GM12878 (cell line): ENCODE data around the gene ZNF616. TPM values are rescaled to one million over a fixed set of nuclear protein-coding genes. Genes with fewer than 3 reads are reported as not detected.

Experiments used
- ATAC-seq: fragments of 200-7000 bp; cut with Tn5 transposase; 3 replicates; pipeline ENCODE4 v1.9.1; 2020; ENCODE audit warnings: mild to moderate bottlenecking, moderate library complexity
- BruUV-seq: library from RNA; stranded (reverse); fragments of 400-500 nt; replicated peaks from 2 replicates; lab custom pipeline; 2021; lab: Mats Ljungman, UMichigan
- CTCF ChIA-PET: fragments of 300-600 bp; sonication (Branson Sonifier 250); formaldehyde crosslinking; extraction: SDS; loops from one replicate; lab custom pipeline; 2021; ENCODE audit warnings: inconsistent platforms; lab: Yijun Ruan, JAX
- POLR2A ChIA-PET: fragments of 350-600 bp; formaldehyde crosslinking; extraction: SDS; loops from one replicate; lab custom pipeline; 2021; ENCODE audit warnings: inconsistent platforms; lab: Charles Lee
- RAD21 ChIA-PET: fragments of 300-600 bp; sonication (Branson Sonifier 250); formaldehyde crosslinking; loops from one replicate; lab custom pipeline; 2023; ENCODE audit warnings: antibody characterized with exemption; ENCODE audit not compliant: unreplicated experiment; lab: Charles Lee
- SMC1A ChIA-PET: fragments of 300-600 bp; sonication (Branson Sonifier 250); formaldehyde crosslinking; loops from one replicate; lab custom pipeline; 2023; ENCODE audit not compliant: unreplicated experiment, uncharacterized antibody; lab: Charles Lee
- DNase-seq: peaks from one replicate; pipeline ENCODE4 v3.0.0-alpha.2; 2011; ENCODE audit warnings: low read depth, low spot score
- FAIRE-seq: peaks from 3 replicates; lab custom pipeline; 2011; peaks lifted over from hg19 to GRCh38; lab: Jason Lieb, UNC
- H2AFZ ChIP-seq: 2 replicates; pipeline ENCODE4 v1.6.0; 2011; ENCODE audit warnings: low read depth, low read length, control low read depth; ENCODE audit not compliant: control insufficient read depth
- H3K27ac ChIP-seq: 2 replicates; pipeline ENCODE4 v1.5.1; 2011; ENCODE audit warnings: control low read depth; ENCODE audit not compliant: control insufficient read depth, insufficient read depth
- H3K27me3 ChIP-seq, 2 experiments: replicated peaks in 1 of 2; 2 replicates each; pipeline versions ENCODE4 v1.6.0 to v1.6.1; 2011; ENCODE audit warnings: low read length in 1 of 2; ENCODE audit not compliant: control insufficient read depth in 2 of 2, insufficient read depth in 2 of 2
- H3K36me3 ChIP-seq, 2 experiments: 2 replicates each; pipeline ENCODE4 v1.5.1; 2011; ENCODE audit warnings: low read length in 1 of 2; ENCODE audit not compliant: control insufficient read depth in 2 of 2, insufficient read depth in 2 of 2
- H3K4me1 ChIP-seq: 2 replicates; pipeline ENCODE4 v1.6.1; 2011; ENCODE audit warnings: mild to moderate bottlenecking, low read length, moderate library complexity, mixed read lengths; ENCODE audit not compliant: control insufficient read depth, insufficient read depth
- H3K4me2 ChIP-seq: 2 replicates; pipeline ENCODE4 v1.6.0; 2011; ENCODE audit warnings: control low read depth; ENCODE audit not compliant: control insufficient read depth, insufficient read depth
- H3K4me3 ChIP-seq: fragments of 200-600 bp; sonication (generic); 2 replicates; pipeline ENCODE4 v1.5.1; 2016
- H3K79me2 ChIP-seq: 2 replicates; pipeline ENCODE4 v1.6.0; 2011; ENCODE audit warnings: low read length; ENCODE audit not compliant: control insufficient read depth, insufficient read depth
- H3K9ac ChIP-seq: 2 replicates; pipeline ENCODE4 v1.8.0; 2011; ENCODE audit warnings: low read length, control low read depth, mixed read lengths; ENCODE audit not compliant: control insufficient read depth, insufficient read depth
- H3K9me3 ChIP-seq: replicated peaks from 3 replicates; pipeline ENCODE4 v1.5.1; 2011; ENCODE audit warnings: mild to moderate bottlenecking, low read length; ENCODE audit not compliant: control insufficient read depth, insufficient read depth
- H4K20me1 ChIP-seq: 2 replicates; pipeline ENCODE4 v1.6.0; 2011; ENCODE audit not compliant: control insufficient read depth, insufficient read depth
- CREB1 ChIP-seq: IDR thresholded peaks from 2 replicates; pipeline ENCODE4 v1.6.1; 2012; ENCODE audit warnings: low read depth, mild to moderate bottlenecking, inconsistent platforms
- DPF2 ChIP-seq: fragments of 450-650 bp; IDR thresholded peaks from 2 replicates; pipeline ENCODE4 v1.6.1; 2017; ENCODE audit warnings: mild to moderate bottlenecking
- EGR1 ChIP-seq, 2 experiments: IDR thresholded peaks; 1 replicate in 1 of 2; 2 replicates in 1 of 2; pipeline ENCODE4 v1.6.1; 2011 to 2012; ENCODE audit warnings: low read depth in 2 of 2, low read length in 2 of 2, borderline replicate concordance in 1 of 2, mild to moderate bottlenecking in 1 of 2, moderate library complexity in 1 of 2
- ESRRA ChIP-seq: IDR thresholded peaks from 2 replicates; pipeline ENCODE4 v1.6.1; 2012; ENCODE audit warnings: mild to moderate bottlenecking, low read length, improper control_type of control experiment
- ETV6 ChIP-seq, 2 experiments: fragments of 450-650 bp in 1 of 2; IDR thresholded peaks in 1 of 2; conservative IDR thresholded peaks in 1 of 2; 2 replicates each; pipeline ENCODE4 v1.6.1; 2014; ENCODE audit warnings: antibody characterized with exemption in 1 of 2, borderline replicate concordance in 1 of 2, low read depth in 1 of 2, mild to moderate bottlenecking in 1 of 2, moderate library complexity in 1 of 2
- HCFC1 ChIP-seq: fragments of 150-350 bp; IDR thresholded peaks from 2 replicates; pipeline ENCODE4 v1.6.1; 2014; ENCODE audit warnings: low read length
- IRF4 ChIP-seq: IDR thresholded peaks from 2 replicates; pipeline ENCODE4 v1.6.1; 2011; ENCODE audit warnings: low read depth, low read length
- PKNOX1 ChIP-seq: fragments of 450-650 bp; IDR thresholded peaks from 2 replicates; pipeline ENCODE4 v1.6.1; 2016; ENCODE audit warnings: mild to moderate bottlenecking
- RBBP5 ChIP-seq: fragments of 200-600 bp; sonication (generic); conservative IDR thresholded peaks from 2 replicates; pipeline ENCODE4 v1.6.1; 2016
- YBX1 ChIP-seq: fragments of 450-650 bp; IDR thresholded peaks from 2 replicates; pipeline ENCODE4 v1.6.1; 2016; ENCODE audit warnings: antibody characterized with exemption
- ZNF274 ChIP-seq: IDR thresholded peaks from one replicate; pipeline ENCODE4 v1.8.0; 2011; ENCODE audit not compliant: insufficient read length, insufficient read depth
- WGBS: methylation state at CpG from one replicate; pipeline ENCODE4 v1.1.6; 2016; ENCODE audit warnings: low lambda C conversion rate; ENCODE audit not compliant: insufficient replicate concordance, insufficient coverage; ENCODE audit errors: missing lambda C conversion rate; 5-methylcytosine and 5-hydroxymethylcytosine counted together
- in situ Hi-C: fragments of 300-500 bp; cut with MboI; formaldehyde crosslinking; loops from 9 replicates; pipeline ENCODE4 v1.14.3; 2018; ENCODE audit warnings: mixed read lengths
- intact Hi-C: fragments of 100-400 bp; cut with micrococcal nuclease; formaldehyde crosslinking; loops from one replicate; pipeline ENCODE4 v1.14.2; 2022; ENCODE audit not compliant: unreplicated experiment
- polyA plus RNA-seq, 11 experiments: library from polyadenylated mRNA; depleted of rRNA in 4 of 11; unstranded in 6 of 11; stranded (reverse) in 5 of 11; fragments of >200 nt; fragmentation: Nextera tagmentation in 4 of 11; fragmentation: Illumina TruSeq in 1 of 11; extraction: Ambion mirVana in 4 of 11; extraction: Trizol in 1 of 11; gene quantifications; 1 replicate in 1 of 11; 2 replicates in 10 of 11; pipeline versions ENCODE4 v1.2.1 to v1.2.3, GENCODE V29; 2011 to 2016; ENCODE audit warnings: inconsistent platforms in 2 of 11, missing spikeins in 2 of 11, low read depth in 1 of 11
- total RNA-seq, 4 experiments: library from RNA; depleted of rRNA in 3 of 4; stranded (reverse); fragments of >200 nt in 3 of 4; fragmentation: Illumina TruSeq in 1 of 4; extraction: Trizol in 1 of 4; gene quantifications; 2 replicates each; pipeline versions ENCODE4 v1.2.1 to v1.2.3, GENCODE V29; 2013 to 2021
- TF ChIP-seq, protein P1 (sequence below): IDR thresholded peaks from 2 replicates; pipeline ENCODE4 v1.6.1; 2011; ENCODE audit warnings: borderline replicate concordance, low read depth, mild to moderate bottlenecking, moderate library complexity, low read length; ENCODE audit not compliant: insufficient read depth, poor library complexity, severe bottlenecking
- TF ChIP-seq, protein P2 (sequence below): fragments of 450-650 bp; IDR thresholded peaks from 2 replicates; pipeline ENCODE4 v1.6.1; 2016; ENCODE audit warnings: mild to moderate bottlenecking

Gene ZNF616
- total and polyA plus RNA-seq, 10 of the 15 experiments (the other 5 are each of a cell fraction or from before 2014, with no cell fraction given), result 1.1 to 5.9 (median 3.8) TPM

DNA sequence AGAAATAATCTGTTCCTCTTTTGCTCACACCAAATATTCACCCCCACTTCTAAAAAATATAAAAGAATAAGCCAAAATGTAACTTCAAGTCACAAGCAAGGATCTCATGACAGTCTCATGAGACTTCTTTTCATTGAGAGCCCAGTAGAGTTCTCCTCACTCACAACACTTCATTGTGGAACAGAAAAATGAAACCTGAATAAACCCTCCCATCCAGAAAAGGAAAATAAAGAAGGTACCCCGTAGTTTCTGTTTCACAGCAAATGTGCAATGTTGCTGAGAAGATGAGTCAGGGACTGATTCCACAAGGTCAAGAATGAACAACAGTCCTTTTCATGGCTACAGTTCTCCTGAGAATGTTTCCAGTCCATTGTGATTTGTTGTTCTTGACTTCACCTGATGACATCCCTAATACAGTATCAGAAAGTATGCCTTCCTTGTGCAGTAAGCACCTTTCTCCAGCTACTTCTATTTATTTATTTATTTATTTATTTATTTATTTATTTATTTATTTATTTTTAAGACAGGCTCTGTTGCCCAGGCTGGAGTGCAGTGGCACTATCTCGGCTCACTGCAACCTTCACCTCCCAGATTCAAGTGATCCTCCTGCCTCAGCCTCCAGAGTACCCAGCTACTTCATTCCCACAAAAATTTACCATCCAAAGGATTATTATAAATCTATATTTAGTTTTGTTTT lies 37.7 kb downstream of the ZNF616 start (continued):
- TF ChIP-seq, protein P1, sequence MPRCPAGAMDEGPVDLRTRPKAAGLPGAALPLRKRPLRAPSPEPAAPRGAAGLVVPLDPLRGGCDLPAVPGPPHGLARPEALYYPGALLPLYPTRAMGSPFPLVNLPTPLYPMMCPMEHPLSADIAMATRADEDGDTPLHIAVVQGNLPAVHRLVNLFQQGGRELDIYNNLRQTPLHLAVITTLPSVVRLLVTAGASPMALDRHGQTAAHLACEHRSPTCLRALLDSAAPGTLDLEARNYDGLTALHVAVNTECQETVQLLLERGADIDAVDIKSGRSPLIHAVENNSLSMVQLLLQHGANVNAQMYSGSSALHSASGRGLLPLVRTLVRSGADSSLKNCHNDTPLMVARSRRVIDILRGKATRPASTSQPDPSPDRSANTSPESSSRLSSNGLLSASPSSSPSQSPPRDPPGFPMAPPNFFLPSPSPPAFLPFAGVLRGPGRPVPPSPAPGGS, result no peak
- TF ChIP-seq DPF2 (no peak), HCFC1 (no peak), EGR1 (IDR thresholded peaks at IDR 0.05; ENCODE audit: borderline replicate concordance in 1 of 2, low read depth in 2 of 2, low read length in 2 of 2) (no peak), PKNOX1 (no peak), IRF4 (no peak), ETV6 (conservative IDR thresholded peaks at IDR 0.05 in 1 of 2, IDR thresholded peaks at IDR 0.05 in 1 of 2; ENCODE audit: borderline replicate concordance in 1 of 2, low read depth in 1 of 2) (no peak), ESRRA (no peak)

DNA sequence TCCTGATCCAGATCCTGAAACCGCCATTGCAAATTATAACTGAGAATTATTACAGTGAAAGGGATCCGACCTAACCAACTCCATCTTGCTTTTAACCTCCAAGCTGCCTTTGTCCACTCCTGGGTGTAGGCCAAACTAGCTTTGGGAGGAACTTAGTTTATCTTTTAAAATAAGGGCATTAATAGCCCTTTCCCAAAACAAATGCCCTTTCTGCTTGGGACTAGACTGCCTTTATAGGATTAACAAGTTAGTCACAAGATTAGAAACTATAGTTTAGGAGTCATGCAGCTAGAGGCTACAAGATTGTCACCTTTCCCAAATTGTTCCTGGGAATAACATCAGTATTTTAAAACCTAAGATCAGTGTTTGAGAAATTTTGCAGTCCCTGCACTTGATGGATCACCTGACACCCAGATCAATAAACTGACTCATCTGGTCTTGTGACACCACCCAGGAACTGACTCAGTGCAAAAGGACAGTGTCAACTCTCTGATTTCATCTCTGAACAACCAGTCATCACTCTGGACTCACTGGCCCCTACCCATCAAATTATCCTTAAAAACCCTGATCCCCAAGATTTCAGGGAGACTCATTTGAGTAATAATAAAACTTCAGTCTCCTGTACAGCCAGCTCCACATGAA lies 40.1 kb downstream of the ZNF616 start:
- DNase-seq, result no peak
- no peak overlapping the region for H3K9ac ChIP-seq
- CTCF ChIA-PET, result no interaction called here
- 16% methylated on average over 2 of the region's 2 CpGs for WGBS
- in situ Hi-C loops, result no loop called here
- H4K20me1 ChIP-seq, result no peaks in the 10 kb centered on the region
- no peak overlapping the region for H3K27ac ChIP-seq
- POLR2A ChIA-PET, result no interaction called here
- no peaks in the 10 kb centered on the region for H3K36me3 ChIP-seq
- SMC1A ChIA-PET, result no interaction called here
- H3K4me2 ChIP-seq, result no peak overlapping the region
- no peaks in the 10 kb centered on the region for H3K27me3 ChIP-seq
- H3K79me2 ChIP-seq, result peaks cover 9% of the 10 kb centered on the region
- no peak overlapping the region for H3K4me3 ChIP-seq
- RAD21 ChIA-PET, result no interaction called here
- no peak overlapping the region for H2AFZ ChIP-seq
- no peak for FAIRE-seq
- no peak for ATAC-seq
- no peak for TF ChIP-seq RBBP5
- TF ChIP-seq CREB1, result no peak
- TF ChIP-seq, protein P2, sequence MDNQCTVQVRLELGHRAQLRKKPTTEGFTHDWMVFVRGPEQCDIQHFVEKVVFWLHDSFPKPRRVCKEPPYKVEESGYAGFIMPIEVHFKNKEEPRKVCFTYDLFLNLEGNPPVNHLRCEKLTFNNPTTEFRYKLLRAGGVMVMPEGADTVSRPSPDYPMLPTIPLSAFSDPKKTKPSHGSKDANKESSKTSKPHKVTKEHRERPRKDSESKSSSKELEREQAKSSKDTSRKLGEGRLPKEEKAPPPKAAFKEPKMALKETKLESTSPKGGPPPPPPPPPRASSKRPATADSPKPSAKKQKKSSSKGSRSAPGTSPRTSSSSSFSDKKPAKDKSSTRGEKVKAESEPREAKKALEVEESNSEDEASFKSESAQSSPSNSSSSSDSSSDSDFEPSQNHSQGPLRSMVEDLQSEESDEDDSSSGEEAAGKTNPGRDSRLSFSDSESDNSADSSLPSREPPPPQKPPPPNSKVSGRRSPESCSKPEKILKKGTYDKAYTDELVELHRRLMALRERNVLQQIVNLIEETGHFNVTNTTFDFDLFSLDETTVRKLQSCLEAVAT, result no peak
- no peak for TF ChIP-seq ZNF274
- TF ChIP-seq YBX1, result no peak
- H3K4me1 ChIP-seq, result no peaks in the 10 kb centered on the region
- H3K9me3 ChIP-seq, result peaks cover 9% of the 10 kb centered on the region; the same call in 2 of the 3 replicates
- BruUV-seq, result no TSS peak
- intact Hi-C loops, result no loop called here
